ENCODE results near the gene MIOX. TPM values are rescaled to one million over a fixed set of nuclear protein-coding genes. Genes with fewer than 3 reads are reported as not detected.

MIOX gene
- total and polyA plus RNA-seq, 10 of the 15 experiments (the other 5 are each of a cell fraction or from before 2014, with no cell fraction given): 0.10 to 0.31 TPM; not detected in 8

DNA sequence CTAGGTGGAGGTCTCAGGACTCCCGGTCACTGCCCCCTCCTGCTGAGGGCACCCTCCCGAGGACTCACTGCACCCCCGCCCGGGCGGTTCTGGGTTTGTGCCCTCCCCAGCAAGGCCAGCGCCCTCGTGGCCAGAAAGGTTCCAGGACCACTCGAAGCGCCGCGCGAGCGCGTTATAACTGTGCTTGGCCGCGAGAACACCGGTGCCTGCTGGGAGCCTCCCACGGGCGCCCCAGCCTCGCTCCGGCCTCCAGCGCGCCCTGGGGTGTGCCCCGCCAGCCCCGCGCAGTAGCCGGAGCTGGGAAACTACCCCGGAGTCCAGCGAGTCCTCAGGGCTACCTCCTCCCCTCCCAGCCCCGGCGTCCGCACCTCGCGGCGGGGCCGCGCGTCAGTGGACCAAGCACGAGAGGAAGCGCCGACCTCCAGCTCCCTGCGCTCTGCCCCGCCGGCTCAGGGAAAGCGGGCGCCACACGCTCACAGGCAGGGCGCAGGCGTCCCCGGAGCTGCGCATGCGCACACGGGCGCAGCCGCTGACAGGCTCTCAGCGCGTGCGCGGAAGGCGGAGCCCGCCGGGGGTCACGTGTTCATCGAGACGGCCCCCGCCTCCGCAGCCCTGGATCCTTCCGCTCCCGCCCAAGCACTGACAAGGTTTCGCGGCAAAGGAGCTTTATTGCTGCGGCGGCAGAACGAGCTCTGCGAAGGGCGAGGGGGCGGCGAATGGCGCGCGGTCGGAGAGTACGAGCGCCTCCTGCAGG is 38.6 kb downstream of the MIOX start, which contains the start of gene SCO2 (continued):
- TF ChIP-seq, protein P1, sequence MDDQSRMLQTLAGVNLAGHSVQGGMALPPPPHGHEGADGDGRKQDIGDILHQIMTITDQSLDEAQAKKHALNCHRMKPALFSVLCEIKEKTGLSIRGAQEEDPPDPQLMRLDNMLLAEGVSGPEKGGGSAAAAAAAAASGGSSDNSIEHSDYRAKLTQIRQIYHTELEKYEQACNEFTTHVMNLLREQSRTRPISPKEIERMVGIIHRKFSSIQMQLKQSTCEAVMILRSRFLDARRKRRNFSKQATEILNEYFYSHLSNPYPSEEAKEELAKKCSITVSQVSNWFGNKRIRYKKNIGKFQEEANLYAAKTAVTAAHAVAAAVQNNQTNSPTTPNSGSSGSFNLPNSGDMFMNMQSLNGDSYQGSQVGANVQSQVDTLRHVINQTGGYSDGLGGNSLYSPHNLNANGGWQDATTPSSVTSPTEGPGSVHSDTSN (IDR thresholded peaks at IDR 0.05; ENCODE audit: insufficient replicate concordance, low read depth, low read length): peak; percentile 76
- no peak for TF ChIP-seq USF1 (IDR thresholded peaks at IDR 0.05; ENCODE audit: borderline replicate concordance, extremely low read length, insufficient read depth, low read depth, low read length)
- TF ChIP-seq MAX (IDR thresholded peaks at IDR 0.05; ENCODE audit: low read depth, low read length): peak; percentile 88
- no peak for TF ChIP-seq NBN (IDR thresholded peaks at IDR 0.05)
- no peak for TF ChIP-seq NFIC (IDR thresholded peaks at IDR 0.05; ENCODE audit: low read depth, low read length)
- TF ChIP-seq, protein P2, sequence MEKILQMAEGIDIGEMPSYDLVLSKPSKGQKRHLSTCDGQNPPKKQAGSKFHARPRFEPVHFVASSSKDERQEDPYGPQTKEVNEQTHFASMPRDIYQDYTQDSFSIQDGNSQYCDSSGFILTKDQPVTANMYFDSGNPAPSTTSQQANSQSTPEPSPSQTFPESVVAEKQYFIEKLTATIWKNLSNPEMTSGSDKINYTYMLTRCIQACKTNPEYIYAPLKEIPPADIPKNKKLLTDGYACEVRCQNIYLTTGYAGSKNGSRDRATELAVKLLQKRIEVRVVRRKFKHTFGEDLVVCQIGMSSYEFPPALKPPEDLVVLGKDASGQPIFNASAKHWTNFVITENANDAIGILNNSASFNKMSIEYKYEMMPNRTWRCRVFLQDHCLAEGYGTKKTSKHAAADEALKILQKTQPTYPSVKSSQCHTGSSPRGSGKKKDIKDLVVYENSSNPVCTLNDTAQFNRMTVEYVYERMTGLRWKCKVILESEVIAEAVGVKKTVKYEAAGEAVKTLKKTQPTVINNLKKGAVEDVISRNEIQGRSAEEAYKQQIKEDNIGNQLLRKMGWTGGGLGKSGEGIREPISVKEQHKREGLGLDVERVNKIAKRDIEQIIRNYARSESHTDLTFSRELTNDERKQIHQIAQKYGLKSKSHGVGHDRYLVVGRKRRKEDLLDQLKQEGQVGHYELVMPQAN (conservative IDR thresholded peaks at IDR 0.05): peak; percentile 70; the same call in 1 of the 2 replicates
- no peak for TF ChIP-seq ATF2 (IDR thresholded peaks at IDR 0.05; ENCODE audit: low read length)
- peak; percentile 30; the same call in 1 of the 2 replicates for TF ChIP-seq ZBED1 (IDR thresholded peaks at IDR 0.05; ENCODE audit: borderline replicate concordance)
- TF ChIP-seq RB1 (IDR thresholded peaks at IDR 0.05; ENCODE audit: borderline replicate concordance): peak; percentile 78; the same call in 1 of the 2 replicates
- TF ChIP-seq POLR2AphosphoS5 (IDR thresholded peaks at IDR 0.05; ENCODE audit: low read length): peak; percentile 10
- TF ChIP-seq, protein P3, sequence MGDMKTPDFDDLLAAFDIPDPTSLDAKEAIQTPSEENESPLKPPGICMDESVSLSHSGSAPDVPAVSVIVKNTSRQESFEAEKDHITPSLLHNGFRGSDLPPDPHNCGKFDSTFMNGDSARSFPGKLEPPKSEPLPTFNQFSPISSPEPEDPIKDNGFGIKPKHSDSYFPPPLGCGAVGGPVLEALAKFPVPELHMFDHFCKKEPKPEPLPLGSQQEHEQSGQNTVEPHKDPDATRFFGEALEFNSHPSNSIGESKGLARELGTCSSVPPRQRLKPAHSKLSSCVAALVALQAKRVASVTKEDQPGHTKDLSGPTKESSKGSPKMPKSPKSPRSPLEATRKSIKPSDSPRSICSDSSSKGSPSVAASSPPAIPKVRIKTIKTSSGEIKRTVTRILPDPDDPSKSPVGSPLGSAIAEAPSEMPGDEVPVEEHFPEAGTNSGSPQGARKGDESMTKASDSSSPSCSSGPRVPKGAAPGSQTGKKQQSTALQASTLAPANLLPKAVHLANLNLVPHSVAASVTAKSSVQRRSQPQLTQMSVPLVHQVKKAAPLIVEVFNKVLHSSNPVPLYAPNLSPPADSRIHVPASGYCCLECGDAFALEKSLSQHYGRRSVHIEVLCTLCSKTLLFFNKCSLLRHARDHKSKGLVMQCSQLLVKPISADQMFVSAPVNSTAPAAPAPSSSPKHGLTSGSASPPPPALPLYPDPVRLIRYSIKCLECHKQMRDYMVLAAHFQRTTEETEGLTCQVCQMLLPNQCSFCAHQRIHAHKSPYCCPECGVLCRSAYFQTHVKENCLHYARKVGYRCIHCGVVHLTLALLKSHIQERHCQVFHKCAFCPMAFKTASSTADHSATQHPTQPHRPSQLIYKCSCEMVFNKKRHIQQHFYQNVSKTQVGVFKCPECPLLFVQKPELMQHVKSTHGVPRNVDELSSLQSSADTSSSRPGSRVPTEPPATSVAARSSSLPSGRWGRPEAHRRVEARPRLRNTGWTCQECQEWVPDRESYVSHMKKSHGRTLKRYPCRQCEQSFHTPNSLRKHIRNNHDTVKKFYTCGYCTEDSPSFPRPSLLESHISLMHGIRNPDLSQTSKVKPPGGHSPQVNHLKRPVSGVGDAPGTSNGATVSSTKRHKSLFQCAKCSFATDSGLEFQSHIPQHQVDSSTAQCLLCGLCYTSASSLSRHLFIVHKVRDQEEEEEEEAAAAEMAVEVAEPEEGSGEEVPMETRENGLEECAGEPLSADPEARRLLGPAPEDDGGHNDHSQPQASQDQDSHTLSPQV (IDR thresholded peaks at IDR 0.05): no peak
- no peak for TF ChIP-seq CUX1 (IDR thresholded peaks at IDR 0.05; ENCODE audit: insufficient replicate concordance, low read depth, low read length)
